Measurements from ENCODE around the gene ACOT9.
"Not testable (repeated sequence)": the region's sequence is repeated elsewhere in the genome, so short reads cannot be mapped to it uniquely, and the experiment has no call there.

ACOT9 gene

GRCh38 chrX:23694606-23695005, 48.5 kb downstream of the ACOT9 start:
- peak; percentile 11 for DNase-seq (ENCODE audit: low read depth)

- DNase-seq (ENCODE audit: low read depth): no peak
Measured at GRCh38 chrX:23692166-23692565, 50.9 kb downstream of the ACOT9 start.

- not testable (repeated sequence) for DNase-seq (ENCODE audit: low read depth)
Measured at GRCh38 chrX:23676486-23676885, 66.6 kb downstream of the ACOT9 start.

GRCh38 chrX:23673108-23673507, 70.0 kb downstream of the ACOT9 start:
- DNase-seq (ENCODE audit: low read depth): no peak

GRCh38 chrX:23670528-23670927, 72.5 kb downstream of the ACOT9 start:
- DNase-seq (ENCODE audit: low read depth): no peak

GRCh38 chrX:23668335-23668734, 74.7 kb downstream of the ACOT9 start:
- no peak for DNase-seq (ENCODE audit: low read depth)

- DNase-seq (ENCODE audit: low read depth): peak; percentile 73
Measured at GRCh38 chrX:23667239-23668177, 75.6 kb downstream of the ACOT9 start, which contains the start of gene PRDX4. TSS of gene PRDX4 (plus strand) at chrX:23667493. CDS start at chrX:23667571, 78 bp downstream.

GRCh38 chrX:23666282-23666681, 76.8 kb downstream of the ACOT9 start:
- DNase-seq (ENCODE audit: low read depth): no peak

GRCh38 chrX:23664496-23664895, 78.6 kb downstream of the ACOT9 start:
- DNase-seq (ENCODE audit: low read depth): no peak

- DNase-seq (ENCODE audit: low read depth): peak; percentile 2
Measured at GRCh38 chrX:23662853-23663252, 80.2 kb downstream of the ACOT9 start.

GRCh38 chrX:23662187-23662586, 80.9 kb downstream of the ACOT9 start:
- DNase-seq (ENCODE audit: low read depth): no peak

GRCh38 chrX:23661671-23662070, 81.4 kb downstream of the ACOT9 start:
- no peak for DNase-seq (ENCODE audit: low read depth)

GRCh38 chrX:23660766-23661132, 82.3 kb downstream of the ACOT9 start:
- no peak for DNase-seq (ENCODE audit: low read depth)

GRCh38 chrX:23660083-23660765, 82.9 kb downstream of the ACOT9 start:
- DNase-seq (ENCODE audit: low read depth): not testable (repeated sequence)

- DNase-seq (ENCODE audit: low read depth): no peak
Measured at GRCh38 chrX:23659339-23659738, 83.7 kb downstream of the ACOT9 start.

- DNase-seq (ENCODE audit: low read depth): no peak
Measured at GRCh38 chrX:23656684-23657083, 86.4 kb downstream of the ACOT9 start.

- DNase-seq (ENCODE audit: low read depth): no peak
Measured at GRCh38 chrX:23656091-23656490, 87.0 kb downstream of the ACOT9 start.

Data from stimulated activated CD4-positive, alpha-beta T cell treated with anti-CD3 and anti-CD28 coated beads, Interleukin-2, amount 100 ng/mL, for 4 hours (primary cell).